B cell (primary cell): ENCODE results near the gene ZNF407. TPM values are rescaled to one million over a fixed set of nuclear protein-coding genes. Genes with fewer than 3 reads are reported as not detected.

ENCODE experiments used
- ATAC-seq: fragments of 200-7000 bp; cut with Tn5 transposase; one replicate; pipeline ENCODE4 v1.10.0; 2021; ENCODE audit warnings: low read depth, mild to moderate bottlenecking, moderate number of reproducible peaks, moderate library complexity
- CTCF ChIA-PET: fragments of 350-600 bp; sonication (Branson Sonifier 250); formaldehyde crosslinking; loops from one replicate; lab custom pipeline; 2021; ENCODE audit warnings: antibody characterized with exemption, inconsistent platforms; lab: Charles Lee
- POLR2A ChIA-PET: fragments of 350-600 bp; sonication (Branson Sonifier 250); formaldehyde crosslinking; loops from one replicate; lab custom pipeline; 2021; ENCODE audit warnings: antibody characterized with exemption; lab: Charles Lee
- DNase-seq: peaks from one replicate; pipeline ENCODE4 v3.0.0; 2013
- H2AFZ ChIP-seq: 2 replicates; pipeline ENCODE4 v1.6.1; 2012; ENCODE audit warnings: mild to moderate bottlenecking, low read depth, low read length; ENCODE audit not compliant: insufficient read depth, poor library complexity, severe bottlenecking
- H3K27ac ChIP-seq, 2 donors: 1 replicate in 1 of 2; 2 replicates in 1 of 2; pipeline ENCODE4 v1.5.1; 2012 to 2013; ENCODE audit warnings: low read length in 2 of 2, mild to moderate bottlenecking in 2 of 2, moderate library complexity in 1 of 2
- H3K27me3 ChIP-seq, 4 experiments: fragments of 200-600 bp in 1 of 4; sonication (generic) in 1 of 4; replicated peaks in 1 of 4; 1 replicate in 2 of 4; 2 replicates in 2 of 4; pipeline versions ENCODE4 v1.6.1 to v1.7.0; 2013 to 2016; ENCODE audit warnings: low read length in 3 of 4, mild to moderate bottlenecking in 2 of 4, mixed read lengths in 1 of 4, moderate library complexity in 1 of 4; ENCODE audit not compliant: insufficient read depth in 4 of 4, control insufficient read depth in 3 of 4; ENCODE audit errors: control extremely low read depth in 1 of 4
- H3K36me3 ChIP-seq, 2 experiments: replicated peaks in 1 of 2; 1 replicate in 1 of 2; 2 replicates in 1 of 2; pipeline versions ENCODE4 v1.6.1 to v1.7.1; 2013; ENCODE audit warnings: low read length in 1 of 2; ENCODE audit not compliant: insufficient read depth in 2 of 2, control insufficient read depth in 1 of 2; ENCODE audit errors: control extremely low read depth in 1 of 2, extremely low read depth in 1 of 2
- H3K4me1 ChIP-seq, 2 donors: fragments of 200-600 bp in 1 of 2; sonication (generic) in 1 of 2; 1 replicate in 1 of 2; 2 replicates in 1 of 2; pipeline versions ENCODE4 v1.5.1 to v1.6.1; 2013 to 2017; ENCODE audit warnings: low read length in 2 of 2; ENCODE audit not compliant: control insufficient read depth in 2 of 2, insufficient read depth in 2 of 2
- H3K4me2 ChIP-seq: replicated peaks from 2 replicates; pipeline ENCODE3; 2012; ENCODE audit warnings: mild to moderate bottlenecking, low read depth, low read length; ENCODE audit not compliant: poor library complexity, severe bottlenecking
- H3K4me3 ChIP-seq, 5 experiments: fragments of 200-600 bp in 1 of 5; sonication (generic) in 1 of 5; 1 replicate in 3 of 5; 2 replicates in 2 of 5; pipeline versions ENCODE4 v1.5.1 to v1.7.0; 2011 to 2016; ENCODE audit warnings: low read length in 4 of 5, mild to moderate bottlenecking in 4 of 5, low read depth in 2 of 5, control low read depth in 1 of 5, moderate library complexity in 1 of 5; ENCODE audit not compliant: insufficient read depth in 1 of 5; ENCODE audit errors: control extremely low read depth in 1 of 5, extremely low read depth in 1 of 5
- H3K79me2 ChIP-seq: fragments of 200-600 bp; sonication (generic); one replicate; pipeline ENCODE4 v1.6.0; 2016; ENCODE audit warnings: low read length; ENCODE audit not compliant: control insufficient read depth, insufficient read depth
- H3K9ac ChIP-seq: fragments of 200-600 bp; sonication (generic); 2 replicates; pipeline ENCODE4 v1.6.1; 2017; ENCODE audit warnings: mild to moderate bottlenecking, low read length, moderate library complexity
- H3K9me3 ChIP-seq, 3 donors: one replicate each; pipeline versions ENCODE4 v1.6.1 to v1.7.1; 2013; ENCODE audit warnings: low read length in 2 of 3; ENCODE audit not compliant: control insufficient read depth in 2 of 3, insufficient read depth in 1 of 3; ENCODE audit errors: control extremely low read depth in 1 of 3
- H4K20me1 ChIP-seq: 2 replicates; pipeline ENCODE4 v1.6.0; 2012; ENCODE audit warnings: mild to moderate bottlenecking, low read length; ENCODE audit not compliant: insufficient read depth, control insufficient read depth, poor library complexity, severe bottlenecking
- H3K27ac Mint-ChIP-seq: one replicate; pipeline ENCODE4 v1.8.0; 2021; ENCODE audit warnings: mixed read lengths
- H3K27me3 Mint-ChIP-seq: one replicate; pipeline ENCODE4 v1.8.0; 2021; ENCODE audit warnings: mixed read lengths
- H3K4me1 Mint-ChIP-seq: one replicate; pipeline ENCODE4 v1.8.0; 2021; ENCODE audit warnings: mixed read lengths
- H3K4me3 Mint-ChIP-seq: one replicate; pipeline ENCODE4 v1.8.0; 2021; ENCODE audit warnings: mixed read lengths
- H3K9me3 Mint-ChIP-seq: one replicate; pipeline ENCODE4 v1.8.0; 2022; ENCODE audit warnings: mixed read lengths; ENCODE audit not compliant: insufficient read depth
- CTCF ChIP-seq: fragments of 200-600 bp; IDR thresholded peaks from one replicate; pipeline ENCODE4 v1.8.0; 2022; ENCODE audit warnings: antibody characterized with exemption, mild to moderate bottlenecking
- EZH2 ChIP-seq: IDR thresholded peaks from 2 replicates; pipeline ENCODE4 v1.6.1; 2012; ENCODE audit warnings: borderline replicate concordance, low read depth, mild to moderate bottlenecking, moderate library complexity, low read length; ENCODE audit not compliant: insufficient read depth, poor library complexity, severe bottlenecking
- WGBS: methylation state at CpG from one replicate; pipeline ENCODE4 v1.1.5; 2013; ENCODE audit warnings: missing lambda C conversion rate; ENCODE audit not compliant: insufficient coverage; 5-methylcytosine and 5-hydroxymethylcytosine counted together
- intact Hi-C: fragments of 100-400 bp; cut with micrococcal nuclease; formaldehyde crosslinking; loops from one replicate; pipeline ENCODE4 v1.10.0; 2022
- polyA plus RNA-seq: library from polyadenylated mRNA; depleted of rRNA; stranded (reverse); fragments of >200 nt; gene quantifications from 2 replicates; pipeline ENCODE4 v1.2.3, GENCODE V29; 2012
- total RNA-seq, 2 donors: library from RNA; stranded (reverse); fragments of 120-200 nt in 1 of 2; gene quantifications; 1 replicate in 1 of 2; 2 replicates in 1 of 2; pipeline versions ENCODE4 v1.2.3 to v1.2.4, GENCODE V29; 2013 to 2022

The ZNF407 gene
- total and polyA plus RNA-seq, 2 donors (not counting 1 experiment from before 2014, with no cell fraction given) = 4.5 to 37.1 TPM

GRCh38 chr18:74878267-74878666 lies 280.6 kb downstream of the ZNF407 start:
- TF ChIP-seq EZH2 (no peak), CTCF (no peak)
- no peaks in the 10 kb centered on the region for H3K9me3 Mint-ChIP-seq
- no peak overlapping the region for H3K4me3 ChIP-seq
- no peak for DNase-seq
- WGBS = 100% methylated on average over 4 of the region's 6 CpGs
- H3K4me1 Mint-ChIP-seq = no peaks in the 10 kb centered on the region
- no peaks in the 10 kb centered on the region for H3K27me3 Mint-ChIP-seq
- ATAC-seq = no peak
- H3K9me3 ChIP-seq = no peaks in the 10 kb centered on the region
- intact Hi-C loops = no loop called here
- no peaks in the 10 kb centered on the region for H3K4me1 ChIP-seq
- no peak overlapping the region for H3K4me2 ChIP-seq
- H3K9ac ChIP-seq = no peak overlapping the region
- no peak overlapping the region for H2AFZ ChIP-seq
- H3K27me3 ChIP-seq = no peaks in the 10 kb centered on the region
- H3K79me2 ChIP-seq = no peaks in the 10 kb centered on the region
- H4K20me1 ChIP-seq = no peaks in the 10 kb centered on the region
- no peak overlapping the region for H3K27ac ChIP-seq
- POLR2A ChIA-PET = no interaction called here
- H3K27ac Mint-ChIP-seq = no peak overlapping the region
- H3K36me3 ChIP-seq = peaks cover 1 to 10% of the 10 kb centered on the region in 2 experiments
- no peak overlapping the region for H3K4me3 Mint-ChIP-seq
- CTCF ChIA-PET = no interaction called here

- TF ChIP-seq CTCF = no peak
- TF ChIP-seq EZH2 = no peak
- Histone ChIP-seq H3K36me3 (peaks cover 3 to 18% of the 10 kb centered on the region in 2 experiments), H2AFZ (no peak overlapping the region), H4K20me1 (no peaks in the 10 kb centered on the region), H3K27ac (no peak overlapping the region), H3K9me3 (no peaks in the 10 kb centered on the region), H3K27me3 (no peaks in the 10 kb centered on the region), H3K4me3 (no peak overlapping the region), H3K79me2 (no peaks in the 10 kb centered on the region), H3K9ac (no peak overlapping the region), H3K4me2 (no peak overlapping the region), H3K4me1 (no peaks in the 10 kb centered on the region)
- H3K4me1 Mint-ChIP-seq = no peaks in the 10 kb centered on the region
- H3K27ac Mint-ChIP-seq = no peak overlapping the region
- H3K4me3 Mint-ChIP-seq = no peak overlapping the region
- ChIA-PET CTCF (no interaction called here), POLR2A (no interaction called here)
- intact Hi-C loops = no loop called here
- ATAC-seq (no peak), DNase-seq (no peak)
- H3K9me3 Mint-ChIP-seq = no peaks in the 10 kb centered on the region
- 89% methylated on average over 11 of the region's 12 CpGs for WGBS
- no peaks in the 10 kb centered on the region for H3K27me3 Mint-ChIP-seq
Measured at GRCh38 chr18:74880706-74881278, 283.1 kb downstream of the ZNF407 start.
